HFFc6 (cell line): ENCODE results near the gene TTLL5. TPM values are rescaled to one million over a fixed set of nuclear protein-coding genes. Genes with fewer than 3 reads are reported as not detected.
A peak's percentile ranks its signal among the peaks of the same experiment; 100 is the strongest.

Experiments used
- DNase-seq: peaks from one replicate; pipeline ENCODE4 v3.0.0-alpha.2; 2018
- H3K27ac Mint-ChIP-seq: 2 replicates; pipeline ENCODE4 v1.8.0; 2020; ENCODE audit warnings: mild to moderate bottlenecking, mixed read lengths
- H3K27me3 Mint-ChIP-seq: 2 replicates; pipeline ENCODE4 v1.8.0; 2021; ENCODE audit warnings: mild to moderate bottlenecking, moderate library complexity, mixed read lengths; ENCODE audit not compliant: insufficient read depth
- H3K36me3 Mint-ChIP-seq: 2 replicates; pipeline ENCODE4 v1.8.0; 2021; ENCODE audit warnings: low read depth, mixed read lengths
- H3K4me1 Mint-ChIP-seq: 2 replicates; pipeline ENCODE4 v1.8.0; 2020; ENCODE audit warnings: low read depth, mixed read lengths
- H3K4me3 Mint-ChIP-seq: 2 replicates; pipeline ENCODE4 v1.8.0; 2020; ENCODE audit warnings: mild to moderate bottlenecking, moderate library complexity, mixed read lengths
- H3K9me3 Mint-ChIP-seq: 2 replicates; pipeline ENCODE4 v1.8.0; 2020; ENCODE audit warnings: mild to moderate bottlenecking, mixed read lengths
- CTCF ChIP-seq: fragments of 200-600 bp; sonication (generic); IDR thresholded peaks from 2 replicates; pipeline ENCODE4 v1.5.0; 2021; ENCODE audit warnings: antibody characterized with exemption, mild to moderate bottlenecking
- total RNA-seq, 6 experiments: library from RNA; stranded (reverse); fragmentation: NEBNext Ultra II Directional; extraction: Animal tissue kit (Norgen Biotek cat#: 25700); gene quantifications; 2 replicates in 1 of 6; 3 replicates in 5 of 6; pipeline ENCODE4 v1.2.3, GENCODE V29; 2021

Gene TTLL5
- total RNA-seq, 6 experiments from 2014 or later, result 22.0 to 28.9 (median 25.0) TPM

- Mint-ChIP-seq H3K4me3 (no peak overlapping the region), H3K27ac (no peak overlapping the region), H3K36me3 (no peaks in the 10 kb centered on the region), H3K9me3 (no peaks in the 10 kb centered on the region), H3K27me3 (peaks cover 29% of the 10 kb centered on the region), H3K4me1 (peaks cover 10% of the 10 kb centered on the region)
- TF ChIP-seq CTCF, result no peak
- no peak for DNase-seq
These were observed 30.2 kb upstream of the TTLL5 start for GRCh38 chr14:75630695-75631452.

- peaks cover 29% of the 10 kb centered on the region for H3K27me3 Mint-ChIP-seq
- no peak for DNase-seq
- H3K4me1 Mint-ChIP-seq, result peaks cover 14% of the 10 kb centered on the region
- H3K36me3 Mint-ChIP-seq, result no peaks in the 10 kb centered on the region
- H3K27ac Mint-ChIP-seq, result no peak overlapping the region
- TF ChIP-seq CTCF, result no peak
- no peaks in the 10 kb centered on the region for H3K9me3 Mint-ChIP-seq
- no peak overlapping the region for H3K4me3 Mint-ChIP-seq
These were observed 29.6 kb upstream of the TTLL5 start for GRCh38 chr14:75631453-75631831.

GRCh38 chr14:75634848-75635247 is 26.2 kb upstream of the TTLL5 start:
- H3K27me3 Mint-ChIP-seq, result peaks cover 29% of the 10 kb centered on the region
- H3K4me1 Mint-ChIP-seq, result peaks cover 21% of the 10 kb centered on the region
- H3K36me3 Mint-ChIP-seq, result no peaks in the 10 kb centered on the region
- no peak for TF ChIP-seq CTCF
- no peak for DNase-seq
- H3K27ac Mint-ChIP-seq, result no peak overlapping the region
- H3K9me3 Mint-ChIP-seq, result no peaks in the 10 kb centered on the region
- H3K4me3 Mint-ChIP-seq, result no peak overlapping the region

GRCh38 chr14:75636100-75636692 is 24.9 kb upstream of the TTLL5 start:
- no peaks in the 10 kb centered on the region for H3K9me3 Mint-ChIP-seq
- TF ChIP-seq CTCF, result no peak
- peaks cover 21% of the 10 kb centered on the region for H3K4me1 Mint-ChIP-seq
- H3K4me3 Mint-ChIP-seq, result peak overlapping the region; percentile 36; the same call in 1 of the 2 replicates
- DNase-seq, result peak; percentile 60
- peaks cover 27% of the 10 kb centered on the region for H3K27me3 Mint-ChIP-seq
- peak overlapping the region; percentile 19; the same call in 1 of the 2 replicates for H3K27ac Mint-ChIP-seq
- H3K36me3 Mint-ChIP-seq, result no peaks in the 10 kb centered on the region

GRCh38 chr14:75640876-75641275 is 20.2 kb upstream of the TTLL5 start:
- no peak for DNase-seq
- Mint-ChIP-seq H3K36me3 (no peaks in the 10 kb centered on the region), H3K4me3 (no peak overlapping the region), H3K27me3 (peaks cover 12% of the 10 kb centered on the region), H3K4me1 (peaks cover 21% of the 10 kb centered on the region), H3K9me3 (no peaks in the 10 kb centered on the region), H3K27ac (no peak overlapping the region)
- TF ChIP-seq CTCF, result no peak
